K562 (cell line): ENCODE data around the gene ZNF71. TPM values are rescaled to one million over a fixed set of nuclear protein-coding genes. Genes with fewer than 3 reads are reported as not detected.

Source experiments
- ATAC-seq: fragments of 200-7000 bp; cut with Tn5 transposase; 3 replicates; pipeline ENCODE4 v1.9.1; 2020; ENCODE audit warnings: moderate library complexity
- BruUV-seq: library from RNA; stranded (reverse); fragments of 400-500 nt; replicated peaks from 2 replicates; lab custom pipeline; 2021; lab: Mats Ljungman, UMichigan
- CTCF ChIA-PET: fragments of 300-600 bp; formaldehyde crosslinking; extraction: SDS; loops from one replicate; lab custom pipeline; 2021; ENCODE audit warnings: low intra/inter-chr PET ratio; lab: Yijun Ruan, JAX
- POLR2A ChIA-PET: fragments of 300-600, 350-650 bp; sonication (Branson Sonifier 250); formaldehyde crosslinking; extraction: SDS; loops from one replicate; lab custom pipeline; 2021; ENCODE audit warnings: antibody characterized with exemption, inconsistent platforms; lab: Yijun Ruan, JAX
- DNase-seq, 4 experiments: peaks; one replicate each; pipeline versions ENCODE4 v3.0.0 to v3.0.0-alpha.2; 2011 to 2018; ENCODE audit warnings: low spot score in 3 of 4, mixed read lengths in 3 of 4; ENCODE audit errors: extremely low read depth in 1 of 4
- FAIRE-seq: peaks from 2 replicates; lab custom pipeline; 2011; peaks lifted over from hg19 to GRCh38; lab: Jason Lieb, UNC
- H2AFZ ChIP-seq: 2 replicates; pipeline ENCODE4 v1.6.0; 2011; ENCODE audit warnings: low read depth, low read length, control low read depth, inconsistent platforms
- H3K27ac ChIP-seq: fragments of 200-600 bp; 3 replicates; pipeline ENCODE4 v1.8.0; 2011; ENCODE audit warnings: low read depth, mild to moderate bottlenecking, control low read depth, inconsistent platforms, low read length, moderate library complexity, mixed read lengths; ENCODE audit errors: extremely low read depth
- H3K27me3 ChIP-seq, 2 experiments: fragments of 300-600 bp in 1 of 2; 2 replicates in 1 of 2; 3 replicates in 1 of 2; pipeline versions ENCODE4 v1.6.0 to v1.8.0; 2011; ENCODE audit warnings: inconsistent platforms in 2 of 2, low read length in 2 of 2, mild to moderate bottlenecking in 1 of 2, mixed read lengths in 1 of 2, moderate library complexity in 1 of 2; ENCODE audit not compliant: control insufficient read depth in 2 of 2, insufficient read depth in 2 of 2
- H3K36me3 ChIP-seq: fragments of 300-600 bp; 3 replicates; pipeline ENCODE4 v1.8.0; 2011; ENCODE audit warnings: mild to moderate bottlenecking, low read length, inconsistent platforms; ENCODE audit not compliant: control insufficient read depth, insufficient read depth
- H3K4me1 ChIP-seq, 2 experiments: fragments of 200-600 bp in 1 of 2; replicated peaks in 1 of 2; 2 replicates in 1 of 2; 3 replicates in 1 of 2; pipeline versions ENCODE4 v1.5.1 to v1.8.0; 2011; ENCODE audit warnings: inconsistent platforms in 2 of 2, low read length in 2 of 2, mild to moderate bottlenecking in 1 of 2, mixed read lengths in 1 of 2, moderate library complexity in 1 of 2; ENCODE audit not compliant: control insufficient read depth in 2 of 2, insufficient read depth in 2 of 2
- H3K4me2 ChIP-seq: 2 replicates; pipeline ENCODE4 v1.6.1; 2011; ENCODE audit warnings: low read length, control low read depth, inconsistent platforms, mixed read lengths; ENCODE audit not compliant: insufficient read depth
- H3K4me3 ChIP-seq: fragments of 200-600 bp; sonication (generic), shearing (Covaris generic); 2 replicates; pipeline ENCODE4 v1.5.1; 2016; ENCODE audit warnings: control low read depth, inconsistent platforms
- H3K79me2 ChIP-seq: fragments of 200-600 bp; 3 replicates; pipeline ENCODE4 v1.8.0; 2011; ENCODE audit warnings: low read length, inconsistent platforms; ENCODE audit not compliant: control insufficient read depth, insufficient read depth
- H3K9ac ChIP-seq, 2 experiments: 2 replicates each; pipeline versions ENCODE4 v1.6.0 to v1.6.1; 2011; ENCODE audit warnings: low read depth in 2 of 2, low read length in 2 of 2, control low read depth in 1 of 2, inconsistent platforms in 1 of 2, mild to moderate bottlenecking in 1 of 2, mixed read lengths in 1 of 2; ENCODE audit not compliant: insufficient read depth in 1 of 2
- H3K9me1 ChIP-seq: one replicate; pipeline ENCODE4 v1.6.0; 2011; ENCODE audit warnings: inconsistent platforms, mild to moderate bottlenecking, low read length, moderate library complexity; ENCODE audit not compliant: control insufficient read depth, insufficient read depth
- H3K9me3 ChIP-seq: replicated peaks from 2 replicates; pipeline ENCODE4 v1.5.1; 2011; ENCODE audit warnings: low read depth, low read length, inconsistent platforms; ENCODE audit not compliant: control insufficient read depth, insufficient read depth
- H4K20me1 ChIP-seq: replicated peaks from 2 replicates; pipeline ENCODE4 v1.6.1; 2011; ENCODE audit warnings: low read length, inconsistent platforms, mixed read lengths; ENCODE audit not compliant: control insufficient read depth, insufficient read depth
- BCOR ChIP-seq: fragments of 450-650 bp; IDR thresholded peaks from 2 replicates; pipeline ENCODE4 v1.6.1; 2016
- CBFA2T2 ChIP-seq: fragments of 450-650 bp; conservative IDR thresholded peaks from 2 replicates; pipeline ENCODE4 v1.6.1; 2017; ENCODE audit warnings: mild to moderate bottlenecking
- EHMT2 ChIP-seq: fragments of 450-650 bp; IDR thresholded peaks from 2 replicates; pipeline ENCODE4 v1.6.1; 2018; ENCODE audit warnings: antibody characterized with exemption
- GABPA ChIP-seq: fragments of 200-800 bp; sonication (Bioruptor generic); conservative IDR thresholded peaks from 2 replicates; pipeline ENCODE4 v1.6.1; 2016; ENCODE audit warnings: low read depth, missing genetic modification characterization, missing compliant biosample characterization
- KDM2B ChIP-seq: fragments of 250-450 bp; sonication (Bioruptor Pico); IDR thresholded peaks from 2 replicates; pipeline ENCODE4 v1.8.0; 2021; ENCODE audit warnings: mild to moderate bottlenecking, moderate library complexity
- MED1 ChIP-seq: sonication (generic); formaldehyde crosslinking; IDR thresholded peaks from 2 replicates; pipeline ENCODE4 v1.8.1; 2023; ENCODE audit warnings: missing genetic modification reagents, borderline replicate concordance
- MTF1 ChIP-seq: fragments of 250-450 bp; sonication (Bioruptor Pico); IDR thresholded peaks from 2 replicates; pipeline ENCODE4 v1.9.0; 2021; ENCODE audit warnings: moderate library complexity, mild to moderate bottlenecking, inconsistent platforms, borderline replicate concordance
- POLR3A ChIP-seq: IDR thresholded peaks from 2 replicates; pipeline ENCODE4 v1.6.1; 2011; ENCODE audit warnings: borderline replicate concordance, mild to moderate bottlenecking, moderate library complexity; ENCODE audit not compliant: insufficient read length, insufficient read depth; ENCODE audit errors: extremely low read depth
- PTBP1 ChIP-seq: fragments of 200-400 bp; formaldehyde crosslinking; IDR thresholded peaks from 2 replicates; pipeline ENCODE4 v1.6.1; 2017; ENCODE audit warnings: low read depth, low read length
- TAF9B ChIP-seq: fragments of 450-650 bp; IDR thresholded peaks from 2 replicates; pipeline ENCODE4 v1.6.1; 2018; ENCODE audit warnings: mild to moderate bottlenecking; ENCODE audit not compliant: partially characterized antibody
- TOE1 ChIP-seq, 2 experiments: fragments of 450-650 bp in 1 of 2; sonication (generic) in 1 of 2; formaldehyde crosslinking in 1 of 2; IDR thresholded peaks; 2 replicates each; pipeline versions ENCODE4 v1.7.1 to v1.8.0; 2016 to 2022; ENCODE audit warnings: borderline replicate concordance in 2 of 2, mild to moderate bottlenecking in 2 of 2, antibody characterized with exemption in 1 of 2, inconsistent platforms in 1 of 2, low read depth in 1 of 2, missing genetic modification reagents in 1 of 2, moderate library complexity in 1 of 2
- ZNF143 ChIP-seq: sonication (generic); formaldehyde crosslinking; IDR thresholded peaks from 2 replicates; pipeline ENCODE4 v1.9.0; 2022; ENCODE audit warnings: mild to moderate bottlenecking, missing genetic modification reagents
- ZNF224 ChIP-seq: sonication (generic); formaldehyde crosslinking; IDR thresholded peaks from 2 replicates; pipeline ENCODE4 v1.8.0; 2022; ENCODE audit warnings: mild to moderate bottlenecking, missing genetic modification reagents
- WGBS: fragments of 100-300 bp; shearing (Covaris generic); methylation state at CpG from one replicate; pipeline ENCODE4 v1.1.6; 2016; ENCODE audit warnings: low coverage, mixed read lengths; ENCODE audit not compliant: insufficient coverage; ENCODE audit errors: missing lambda C conversion rate; 5-methylcytosine and 5-hydroxymethylcytosine counted together
- in situ Hi-C: fragments of 300-500 bp; cut with MboI; formaldehyde crosslinking; loops from 4 replicates; pipeline ENCODE4 v1.15.0; 2018; ENCODE audit warnings: inconsistent platforms, mixed read lengths
- intact Hi-C: fragments of 100-400 bp; cut with micrococcal nuclease; formaldehyde crosslinking; loops from 2 replicates; pipeline ENCODE4 v1.14.2; 2022
- polyA plus RNA-seq, 8 experiments: library from polyadenylated mRNA; depleted of rRNA in 4 of 8; stranded (reverse) in 5 of 8; unstranded in 3 of 8; fragments of >200 nt; fragmentation: Nextera tagmentation in 2 of 8; fragmentation: Illumina TruSeq in 1 of 8; extraction: Ambion mirVana in 2 of 8; extraction: Trizol in 1 of 8; gene quantifications; 2 replicates each; pipeline versions ENCODE4 v1.2.1 to v1.2.3, GENCODE V29; 2011 to 2014; ENCODE audit warnings: inconsistent platforms in 1 of 8, missing spikeins in 1 of 8
- total RNA-seq, 7 experiments: library from RNA; depleted of rRNA in 6 of 7; stranded (reverse); fragments of >200 nt in 6 of 7; fragmentation: Illumina TruSeq in 2 of 7; extraction: Trizol in 2 of 7; gene quantifications; 2 replicates each; pipeline versions ENCODE4 v1.2.1 to v1.2.3, GENCODE V29; 2011 to 2021; ENCODE audit warnings: low replicate concordance in 1 of 7

ZNF71 gene
- total and polyA plus RNA-seq, 9 of the 15 experiments (the other 6 are each of a cell fraction or from before 2014, with no cell fraction given) = 0.04 to 0.13 (median 0.06) TPM; not detected in 4

DNA sequence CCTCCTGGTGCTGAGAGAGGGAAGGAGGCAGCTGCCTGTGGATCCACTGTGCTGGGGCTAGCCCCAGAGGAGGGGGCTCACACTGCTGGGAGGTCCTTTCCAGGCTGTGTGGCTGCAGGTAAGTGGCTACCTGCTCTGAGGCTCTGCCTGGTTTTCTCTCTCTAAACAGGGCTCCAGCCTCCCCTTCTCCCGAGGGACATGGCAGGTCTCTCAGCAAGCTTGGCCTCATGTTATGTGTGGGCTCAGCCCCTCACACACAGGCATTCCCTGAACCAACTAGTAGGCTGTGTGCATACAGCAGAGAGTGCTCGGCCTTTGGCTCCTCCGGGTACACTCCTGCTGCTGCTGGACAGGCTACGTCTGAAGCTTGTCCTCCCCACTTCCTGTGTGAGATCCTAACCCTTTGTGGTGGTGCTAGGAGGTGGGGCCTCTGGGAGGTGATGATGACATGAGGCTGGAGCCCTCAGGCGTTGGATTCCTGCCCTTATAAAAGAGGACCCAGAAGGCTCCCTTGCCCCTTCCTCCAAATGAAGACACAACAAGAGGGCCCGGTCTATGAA is 72.3 kb downstream of the ZNF71 start:
- intact Hi-C loops = no loop called here
- FAIRE-seq (no peak), DNase-seq (no peak), ATAC-seq (no peak)
- TF ChIP-seq EHMT2 (no peak), TOE1 (IDR thresholded peaks at IDR 0.05; ENCODE audit: borderline replicate concordance) (no peak), TOE1 (CRISPR knock-in tag; IDR thresholded peaks at IDR 0.05; ENCODE audit: borderline replicate concordance, low read depth) (no peak), PTBP1 (no peak), KDM2B (CRISPR knock-in tag) (no peak), GABPA (tag) (no peak), POLR3A (no peak), ZNF143 (no peak), TAF9B (no peak), CBFA2T2 (no peak), ZNF224 (CRISPR knock-in tag) (no peak), MTF1 (no peak), MED1 (CRISPR knock-in tag) (no peak), BCOR (no peak)
- H3K4me3 ChIP-seq = no peak overlapping the region
- H3K9ac ChIP-seq = no peak overlapping the region
- no peaks in the 10 kb centered on the region; the same call in 1 of the 2 replicates for H3K9me3 ChIP-seq
- no peaks in the 10 kb centered on the region for H4K20me1 ChIP-seq
- no TSS peak for BruUV-seq
- H3K27me3 ChIP-seq = no peaks in the 10 kb centered on the region
- H3K4me2 ChIP-seq = no peak overlapping the region
- no peaks in the 10 kb centered on the region for H3K36me3 ChIP-seq
- ChIA-PET CTCF (no interaction called here), POLR2A (no interaction called here)
- in situ Hi-C loops = no loop called here
- H3K79me2 ChIP-seq = no peaks in the 10 kb centered on the region
- peaks cover 0 to 4% of the 10 kb centered on the region in 2 experiments; a peak in 1 of 5 replicates for H3K4me1 ChIP-seq
- 0% methylated on average over 6 of the region's 6 CpGs for WGBS
- H2AFZ ChIP-seq = no peak overlapping the region
- H3K27ac ChIP-seq = no peak overlapping the region
- H3K9me1 ChIP-seq = no peaks in the 10 kb centered on the region
